ENCODE measurements around the gene ZNF182. TPM values are rescaled to one million over a fixed set of nuclear protein-coding genes. Genes with fewer than 3 reads are reported as not detected.

ZNF182 gene
- polyA plus RNA-seq, 1 donor (not counting 4 experiments of a cell fraction or from before 2014, with no cell fraction given), result 2.4 TPM

- H3K4me1 ChIP-seq (ENCODE audit: control insufficient read depth, extremely low read depth, insufficient read depth, low read length), result no peaks in the 10 kb centered on the region
- H4K20me1 ChIP-seq (ENCODE audit: control insufficient read depth, extremely low read depth, insufficient read depth, low read length), result no peaks in the 10 kb centered on the region
- no peak overlapping the region for H3K9ac ChIP-seq (ENCODE audit: control insufficient read depth, extremely low read depth, insufficient read depth, low read length)
- H3K27me3 ChIP-seq (ENCODE audit: control insufficient read depth, extremely low read depth, insufficient read depth, low read length), result no peaks in the 10 kb centered on the region
- H3K79me2 ChIP-seq (ENCODE audit: control insufficient read depth, insufficient read depth, low read length), result no peaks in the 10 kb centered on the region
- TF ChIP-seq CTCF (optimal IDR thresholded peaks at IDR 0.05 in 1 of 3, IDR thresholded peaks at IDR 0.05 in 1 of 3, conservative IDR thresholded peaks at IDR 0.05 in 1 of 3; ENCODE audit: extremely low read depth in 1 of 3, insufficient read depth in 2 of 3, low read length in 3 of 3) (no peak), EZH2 (IDR thresholded peaks at IDR 0.05; ENCODE audit: low read length) (no peak)
- dilution Hi-C loops (cut with MboI; ENCODE audit: extremely low pct_ligation_motif_present, low sequenced_read_pairs), result no loop called here
- H3K36me3 ChIP-seq (ENCODE audit: control insufficient read depth in 2 of 2, extremely low read depth in 1 of 2, insufficient read depth in 2 of 2, low read length in 2 of 2), result no peaks in the 10 kb centered on the region
- no peak overlapping the region for H3K4me3 ChIP-seq (ENCODE audit: control insufficient read depth in 2 of 3, extremely low read depth in 1 of 3, insufficient read depth in 2 of 3, low read depth in 1 of 3, low read length in 3 of 3)
- no peak for DNase-seq (ENCODE audit: low read depth, low spot score)
- H3K4me2 ChIP-seq (ENCODE audit: control insufficient read depth, extremely low read depth, insufficient read depth, low read depth, low read length), result no peak overlapping the region
- no peak overlapping the region for H2AFZ ChIP-seq (ENCODE audit: control insufficient read depth, low read length)
- FAIRE-seq, result no peak
- H3K27ac ChIP-seq (ENCODE audit: control insufficient read depth, insufficient read depth, low read length), result no peak overlapping the region
- no peaks in the 10 kb centered on the region for H3K9me1 ChIP-seq (ENCODE audit: control insufficient read depth, extremely low read depth, insufficient read depth, low read length)
- H3K9me3 ChIP-seq (ENCODE audit: control insufficient read depth, low read depth, low read length), result no peaks in the 10 kb centered on the region
These were observed 76.6 kb downstream of the ZNF182 start for GRCh38 chrX:47927212-47927611.

Other genes with a start within 250 kb of the ZNF182 start
- 3.8 to 5.0 TPM (median 5.0 TPM) in 3 replicates for gene ZNF81, start 167.1 kb downstream of the ZNF182 start, polyA plus RNA-seq
- gene SPACA5, start 3.0 kb upstream of the ZNF182 start, polyA plus RNA-seq, result not detected in 3 replicates
- gene ZNF630, start 67.7 kb upstream of the ZNF182 start, polyA plus RNA-seq, result 0.55 to 0.86 TPM (median 0.78 TPM) in 3 replicates
- gene SPACA5B, start 126.6 kb upstream of the ZNF182 start, polyA plus RNA-seq, result not detected in 3 replicates
- gene SSX5, start 192.8 kb upstream of the ZNF182 start, polyA plus RNA-seq, result not detected in 3 replicates